ENCODE results near the gene CC2D1B.
"Not testable (repeated sequence)": the region's sequence is repeated elsewhere in the genome, so short reads cannot be mapped to it uniquely, and the experiment has no call there.

The CC2D1B gene

DNA sequence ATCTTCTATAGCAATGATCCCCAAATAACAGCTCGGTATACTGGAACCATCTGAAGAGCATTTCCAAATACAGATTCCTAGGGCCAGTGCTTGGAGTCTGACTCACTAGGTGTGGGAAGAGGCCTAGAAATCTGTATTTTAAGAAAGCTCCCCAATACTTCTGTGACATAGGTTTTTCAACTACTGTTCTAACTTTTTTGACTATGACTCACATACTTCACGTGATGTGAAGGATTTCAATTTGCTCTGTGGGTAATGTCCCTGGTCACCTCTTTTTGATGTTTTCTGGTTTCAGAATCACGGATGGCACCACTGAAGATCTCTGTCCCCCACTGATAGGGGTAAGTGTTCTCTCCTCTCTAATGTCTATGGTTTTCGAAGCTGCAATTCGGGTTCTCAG lies 27.2 kb upstream of the CC2D1B start:
- Histone ChIP-seq H3K4me1 (ENCODE audit: insufficient read depth, low read length) (no peaks in the 10 kb centered on the region), H3K27me3 (ENCODE audit: insufficient read depth, low read length) (no peaks in the 10 kb centered on the region), H3K36me3 (ENCODE audit: insufficient read depth, low read length) (peaks cover 91% of the 10 kb centered on the region), H3K27ac (ENCODE audit: low read depth, low read length) (no peak overlapping the region), H3K4me3 (ENCODE audit: low read length) (no peak overlapping the region), H3K9me3 (ENCODE audit: insufficient read depth, low read depth, low read length) (no peaks in the 10 kb centered on the region), H3K9ac (ENCODE audit: low read depth, low read length) (no peak overlapping the region)
- 95% methylated on average over 5 of the region's 5 CpGs for WGBS

GRCh38 chr1:52386458-52386857 lies 20.5 kb upstream of the CC2D1B start:
- no peaks in the 10 kb centered on the region for H3K4me1 ChIP-seq (ENCODE audit: insufficient read depth, low read length)
- H3K27me3 ChIP-seq (ENCODE audit: insufficient read depth, low read length), result no peaks in the 10 kb centered on the region
- no peak overlapping the region for H3K9ac ChIP-seq (ENCODE audit: low read depth, low read length)
- H3K27ac ChIP-seq (ENCODE audit: low read depth, low read length), result no peak overlapping the region
- H3K4me3 ChIP-seq (ENCODE audit: low read length), result no peak overlapping the region
- H3K36me3 ChIP-seq (ENCODE audit: insufficient read depth, low read length), result peaks cover 95% of the 10 kb centered on the region
- WGBS, result 90% methylated on average over 5 of the region's 5 CpGs
- no peaks in the 10 kb centered on the region for H3K9me3 ChIP-seq (ENCODE audit: insufficient read depth, low read depth, low read length)

DNA sequence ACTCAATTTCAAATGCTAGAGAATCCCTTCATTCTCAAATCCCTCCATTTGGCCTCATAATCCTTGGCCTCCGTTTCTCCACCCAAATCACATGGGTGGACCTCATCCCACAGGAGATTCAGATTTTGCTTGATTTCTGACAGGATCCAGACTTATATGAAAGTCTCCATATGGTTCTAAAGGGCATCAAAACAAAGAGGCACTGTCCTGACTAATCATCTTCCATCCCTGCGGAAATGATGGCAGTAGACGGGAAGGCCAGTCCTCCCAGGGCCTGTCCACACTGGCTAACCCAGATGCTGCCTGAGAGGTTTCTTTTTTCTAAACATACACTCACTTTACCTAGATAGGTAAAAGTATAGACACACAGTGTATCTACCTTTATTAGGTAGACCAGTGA lies 19.4 kb upstream of the CC2D1B start:
- no peaks in the 10 kb centered on the region for H3K27me3 ChIP-seq (ENCODE audit: insufficient read depth, low read length)
- H3K9ac ChIP-seq (ENCODE audit: low read depth, low read length), result no peak overlapping the region
- no peaks in the 10 kb centered on the region for H3K9me3 ChIP-seq (ENCODE audit: insufficient read depth, low read depth, low read length)
- no peak overlapping the region for H3K4me3 ChIP-seq (ENCODE audit: low read length)
- WGBS, result 93% methylated on average over 3 of the region's 3 CpGs
- H3K36me3 ChIP-seq (ENCODE audit: insufficient read depth, low read length), result peaks cover 99% of the 10 kb centered on the region
- no peak overlapping the region for H3K27ac ChIP-seq (ENCODE audit: low read depth, low read length)
- no peaks in the 10 kb centered on the region for H3K4me1 ChIP-seq (ENCODE audit: insufficient read depth, low read length)

DNA sequence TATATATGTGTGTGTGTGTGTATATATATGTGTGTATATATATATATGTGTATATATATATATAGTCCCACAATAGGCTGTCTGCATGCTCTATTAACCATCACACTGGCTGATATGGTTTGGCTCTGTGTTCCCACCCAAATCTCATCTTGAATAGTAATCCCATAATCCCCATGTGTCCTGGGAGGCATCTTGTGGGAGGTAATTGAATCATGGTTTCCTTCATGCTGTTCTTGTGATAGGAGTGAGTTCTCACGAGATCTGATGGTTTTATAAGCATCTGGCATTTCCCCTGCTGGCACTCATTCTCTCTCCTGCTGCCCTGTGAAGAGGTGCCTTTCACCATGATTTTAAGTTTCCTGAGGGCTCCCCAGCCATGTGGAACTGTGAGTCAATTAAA lies 3.8 kb upstream of the CC2D1B start:
- not testable (repeated sequence) for H3K9ac ChIP-seq (ENCODE audit: low read depth, low read length)
- WGBS, result 64% methylated on average over 1 of the region's 1 CpG

GRCh38 chr1:52368383-52369172 lies 2.6 kb upstream of the CC2D1B start:
- Histone ChIP-seq H3K9ac (ENCODE audit: low read depth, low read length) (peak overlapping the region; percentile 50), H3K4me3 (ENCODE audit: low read length) (peak overlapping the region; percentile 58), H3K27ac (ENCODE audit: low read depth, low read length) (no peak overlapping the region), H3K9me3 (ENCODE audit: insufficient read depth, low read depth, low read length) (no peaks in the 10 kb centered on the region), H3K27me3 (ENCODE audit: insufficient read depth, low read length) (no peaks in the 10 kb centered on the region), H3K4me1 (ENCODE audit: insufficient read depth, low read length) (peaks cover 8% of the 10 kb centered on the region), H3K36me3 (ENCODE audit: insufficient read depth, low read length) (peaks cover 24% of the 10 kb centered on the region)
- 5% methylated on average over 51 of the region's 51 CpGs for WGBS

More for the DNA sequence above, 3.8 kb upstream of the CC2D1B start:
- not testable (repeated sequence) for H3K4me1 ChIP-seq (ENCODE audit: insufficient read depth, low read length); H3K27ac ChIP-seq (ENCODE audit: low read depth, low read length); H3K27me3 ChIP-seq (ENCODE audit: insufficient read depth, low read length); H3K9me3 ChIP-seq (ENCODE audit: insufficient read depth, low read depth, low read length); H3K4me3 ChIP-seq (ENCODE audit: low read length)
- H3K36me3 ChIP-seq (ENCODE audit: insufficient read depth, low read length), result peaks cover 33% of the 10 kb centered on the region

DNA sequence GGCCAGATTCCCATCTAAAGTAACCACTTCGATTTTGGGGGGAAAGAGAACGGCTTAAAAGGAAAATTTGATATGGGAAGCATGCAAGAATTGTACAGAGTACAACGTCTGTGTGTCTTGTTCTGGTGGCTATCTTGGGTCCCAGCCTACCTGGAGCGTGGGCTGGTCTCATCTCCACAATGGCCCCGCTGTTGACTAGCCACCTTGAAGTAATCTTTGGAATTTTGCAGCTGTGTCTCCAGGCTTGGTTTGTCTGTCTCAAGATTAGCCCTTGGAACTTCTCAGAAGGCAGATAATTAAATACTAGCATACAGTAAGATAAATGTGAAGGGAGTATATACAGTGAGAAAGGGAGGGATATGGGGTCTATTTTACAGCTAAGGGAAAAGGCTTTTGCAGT lies 1.3 kb upstream of the CC2D1B start:
- Histone ChIP-seq H3K9me3 (ENCODE audit: insufficient read depth, low read depth, low read length) (no peaks in the 10 kb centered on the region), H3K9ac (ENCODE audit: low read depth, low read length) (no peak overlapping the region), H3K27ac (ENCODE audit: low read depth, low read length) (no peak overlapping the region), H3K36me3 (ENCODE audit: insufficient read depth, low read length) (peaks cover 21% of the 10 kb centered on the region), H3K27me3 (ENCODE audit: insufficient read depth, low read length) (no peaks in the 10 kb centered on the region), H3K4me1 (ENCODE audit: insufficient read depth, low read length) (peaks cover 8% of the 10 kb centered on the region), H3K4me3 (ENCODE audit: low read length) (no peak overlapping the region)
- WGBS, result 92% methylated on average over 5 of the region's 5 CpGs

GRCh38 chr1:52366517-52366827 lies 467 bp upstream of the CC2D1B start:
- H3K9me3 ChIP-seq (ENCODE audit: insufficient read depth, low read depth, low read length), result no peaks in the 10 kb centered on the region
- peak overlapping the region; percentile 92; the same call in 1 of the 2 replicates for H3K27ac ChIP-seq (ENCODE audit: low read depth, low read length)
- H3K27me3 ChIP-seq (ENCODE audit: insufficient read depth, low read length), result no peaks in the 10 kb centered on the region
- H3K4me3 ChIP-seq (ENCODE audit: low read length), result peak overlapping the region; percentile 89
- no peak overlapping the region for H3K9ac ChIP-seq (ENCODE audit: low read depth, low read length)
- 42% methylated on average over 8 of the region's 8 CpGs for WGBS
- H3K4me1 ChIP-seq (ENCODE audit: insufficient read depth, low read length), result peaks cover 8% of the 10 kb centered on the region
- peaks cover 23% of the 10 kb centered on the region for H3K36me3 ChIP-seq (ENCODE audit: insufficient read depth, low read length)

- H3K27ac ChIP-seq (ENCODE audit: low read depth, low read length), result peak overlapping the region; percentile 92
- no peaks in the 10 kb centered on the region for H3K9me3 ChIP-seq (ENCODE audit: insufficient read depth, low read depth, low read length)
- peaks cover 8% of the 10 kb centered on the region for H3K4me1 ChIP-seq (ENCODE audit: insufficient read depth, low read length)
- peaks cover 34% of the 10 kb centered on the region for H3K36me3 ChIP-seq (ENCODE audit: insufficient read depth, low read length)
- 12% methylated on average over 22 of the region's 22 CpGs for WGBS
- no peaks in the 10 kb centered on the region for H3K27me3 ChIP-seq (ENCODE audit: insufficient read depth, low read length)
- peak overlapping the region; percentile 89 for H3K4me3 ChIP-seq (ENCODE audit: low read length)
- peak overlapping the region; percentile 82 for H3K9ac ChIP-seq (ENCODE audit: low read depth, low read length)
These were observed 797 bp downstream of the CC2D1B start for GRCh38 chr1:52365071-52365745.

GRCh38 chr1:52364235-52364839 lies 1.7 kb downstream of the CC2D1B start:
- 87% methylated on average over 5 of the region's 5 CpGs for WGBS
- Histone ChIP-seq H3K27me3 (ENCODE audit: insufficient read depth, low read length) (no peaks in the 10 kb centered on the region), H3K9me3 (ENCODE audit: insufficient read depth, low read depth, low read length) (no peaks in the 10 kb centered on the region), H3K4me1 (ENCODE audit: insufficient read depth, low read length) (peaks cover 8% of the 10 kb centered on the region), H3K27ac (ENCODE audit: low read depth, low read length) (no peak overlapping the region), H3K36me3 (ENCODE audit: insufficient read depth, low read length) (peaks cover 43% of the 10 kb centered on the region), H3K9ac (ENCODE audit: low read depth, low read length) (no peak overlapping the region), H3K4me3 (ENCODE audit: low read length) (peak overlapping the region; percentile 89)

DNA sequence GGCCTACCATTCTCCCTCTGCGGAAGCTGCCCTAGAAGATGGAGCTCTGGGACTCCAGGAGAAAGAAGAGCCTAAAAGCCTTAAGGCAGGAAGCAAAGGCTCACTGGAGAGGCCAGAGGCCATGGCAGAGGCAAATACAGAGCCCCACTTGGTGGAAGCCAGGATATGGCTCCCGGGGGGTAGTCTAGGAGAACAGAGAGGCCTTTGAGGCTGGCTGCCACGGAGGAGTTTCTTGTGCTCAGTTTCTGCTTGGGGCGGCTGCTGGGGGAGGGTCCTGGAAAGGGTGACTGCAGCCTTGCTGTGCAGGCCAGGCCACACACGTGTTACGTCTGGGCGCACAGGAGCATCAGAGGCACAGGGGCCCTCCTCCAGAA lies 5.4 kb downstream of the CC2D1B start:
- H3K9me3 ChIP-seq (ENCODE audit: insufficient read depth, low read depth, low read length), result no peaks in the 10 kb centered on the region
- no peak overlapping the region for H3K4me3 ChIP-seq (ENCODE audit: low read length)
- no peak overlapping the region for H3K9ac ChIP-seq (ENCODE audit: low read depth, low read length)
- H3K36me3 ChIP-seq (ENCODE audit: insufficient read depth, low read length), result peaks cover 80% of the 10 kb centered on the region
- H3K27me3 ChIP-seq (ENCODE audit: insufficient read depth, low read length), result no peaks in the 10 kb centered on the region
- WGBS, result 93% methylated on average over 7 of the region's 7 CpGs
- peaks cover 8% of the 10 kb centered on the region for H3K4me1 ChIP-seq (ENCODE audit: insufficient read depth, low read length)
- H3K27ac ChIP-seq (ENCODE audit: low read depth, low read length), result no peak overlapping the region
